Neural cell (in vitro differentiated cells): Measurements from ENCODE around the gene LAGE3. TPM values are rescaled to one million over a fixed set of nuclear protein-coding genes. Genes with fewer than 3 reads are reported as not detected.

Experiments used
- H2AFZ ChIP-seq: fragments of 200-600, 300-800 bp; sonication (generic), shearing (Covaris generic); 2 replicates; pipeline ENCODE4 v1.6.0; 2014; ENCODE audit warnings: low read depth, mild to moderate bottlenecking, antibody characterized with exemption, low read length, moderate library complexity
- H3F3A ChIP-seq: fragments of 200-600 bp; shearing (Covaris generic); 2 replicates; pipeline ENCODE4 v1.6.1; 2016; ENCODE audit warnings: mild to moderate bottlenecking, moderate library complexity, mixed read lengths, antibody characterized with exemption, low read length; ENCODE audit not compliant: insufficient read depth, poor library complexity, severe bottlenecking
- H3K27ac ChIP-seq: fragments of 200-600, 300-800 bp; sonication (generic), shearing (Covaris generic); 2 replicates; pipeline ENCODE4 v1.5.1; 2014; ENCODE audit warnings: mild to moderate bottlenecking, low read length, moderate library complexity
- H3K27me3 ChIP-seq: fragments of 300-800, 200-600 bp; sonication (generic), shearing (Covaris generic); 2 replicates; pipeline ENCODE4 v1.6.0; 2014; ENCODE audit warnings: mild to moderate bottlenecking, low read depth, low read length, moderate library complexity; ENCODE audit not compliant: insufficient read depth
- H3K36me3 ChIP-seq: fragments of 300-800, 200-600 bp; sonication (generic), shearing (Covaris generic); 2 replicates; pipeline ENCODE4 v1.5.1; 2014; ENCODE audit warnings: mild to moderate bottlenecking, antibody characterized with exemption, low read length, moderate library complexity; ENCODE audit not compliant: insufficient read depth
- H3K4me2 ChIP-seq: fragments of 300-800, 200-600 bp; sonication (generic), shearing (Covaris generic); 2 replicates; pipeline ENCODE4 v1.6.0; 2014; ENCODE audit warnings: mild to moderate bottlenecking, low read length
- H3K4me3 ChIP-seq: fragments of 300-800, 200-600 bp; sonication (generic), shearing (Covaris generic); 2 replicates; pipeline ENCODE4 v1.5.1; 2014; ENCODE audit warnings: mild to moderate bottlenecking, low read length, moderate library complexity
- H3K79me2 ChIP-seq: fragments of 200-600 bp; shearing (Covaris generic); replicated peaks from 2 replicates; pipeline ENCODE4 v1.6.0; 2014; ENCODE audit warnings: mild to moderate bottlenecking, low read length, moderate library complexity; ENCODE audit not compliant: insufficient read depth
- H3K9ac ChIP-seq: fragments of 300-800, 200-600 bp; sonication (generic), shearing (Covaris generic); 2 replicates; pipeline ENCODE4 v1.6.1; 2016; ENCODE audit warnings: mild to moderate bottlenecking, low read length, mixed read lengths
- H3K9me2 ChIP-seq: fragments of 200-600 bp; shearing (Covaris generic); 2 replicates; pipeline ENCODE4 v1.6.1; 2016; ENCODE audit warnings: mild to moderate bottlenecking, low read length, mixed read lengths; ENCODE audit not compliant: insufficient read depth
- H3K9me3 ChIP-seq: fragments of 200-600, 300-800 bp; sonication (generic), shearing (Covaris generic); 2 replicates; pipeline ENCODE4 v1.6.1; 2016; ENCODE audit warnings: mild to moderate bottlenecking, mixed run types, low read length, moderate library complexity, mixed read lengths
- H4K20me1 ChIP-seq: fragments of 200-600 bp; shearing (Covaris generic); 2 replicates; pipeline ENCODE4 v1.6.1; 2016; ENCODE audit warnings: mild to moderate bottlenecking, mixed run types; ENCODE audit not compliant: insufficient read depth
- CTCF ChIP-seq: fragments of 450-650 bp; IDR thresholded peaks from 2 replicates; pipeline ENCODE4 v1.5.1; 2014; ENCODE audit warnings: antibody characterized with exemption, mild to moderate bottlenecking, moderate library complexity; ENCODE audit not compliant: poor library complexity, severe bottlenecking
- EP300 ChIP-seq: fragments of 450-650 bp; conservative IDR thresholded peaks from 2 replicates; pipeline ENCODE4 v1.6.1; 2014; ENCODE audit warnings: antibody characterized with exemption, mild to moderate bottlenecking, moderate library complexity; ENCODE audit not compliant: poor library complexity, severe bottlenecking
- EZH2 ChIP-seq: fragments of 200-600, 300-800 bp; shearing (Covaris generic), sonication (generic); IDR thresholded peaks from 2 replicates; pipeline ENCODE4 v1.6.1; 2014; ENCODE audit warnings: antibody characterized with exemption, low read length, borderline replicate concordance, mild to moderate bottlenecking; ENCODE audit not compliant: insufficient read depth, poor library complexity, severe bottlenecking
- MXI1 ChIP-seq: fragments of 450-650 bp; conservative IDR thresholded peaks from 2 replicates; pipeline ENCODE4 v1.6.1; 2014; ENCODE audit warnings: antibody characterized with exemption, mild to moderate bottlenecking; ENCODE audit not compliant: poor library complexity, severe bottlenecking
- POLR2AphosphoS5 ChIP-seq: IDR thresholded peaks from 2 replicates; pipeline ENCODE4 v1.6.1; 2012
- RAD21 ChIP-seq: fragments of 450-650 bp; conservative IDR thresholded peaks from 2 replicates; pipeline ENCODE4 v1.6.1; 2014; ENCODE audit warnings: antibody characterized with exemption, mild to moderate bottlenecking, moderate library complexity
- REST ChIP-seq: IDR thresholded peaks from 2 replicates; pipeline ENCODE4 v1.6.1; 2012; ENCODE audit warnings: borderline replicate concordance
- SMC3 ChIP-seq: fragments of 450-650 bp; conservative IDR thresholded peaks from 2 replicates; pipeline ENCODE4 v1.6.1; 2014; ENCODE audit warnings: antibody characterized with exemption, mild to moderate bottlenecking, moderate library complexity; ENCODE audit not compliant: poor library complexity
- TAF1 ChIP-seq: IDR thresholded peaks from 2 replicates; pipeline ENCODE4 v1.6.1; 2012; ENCODE audit warnings: low read depth
- polyA plus RNA-seq: library from polyadenylated mRNA; depleted of rRNA; stranded (reverse); fragments of >200 nt; gene quantifications from 2 replicates; pipeline ENCODE4 v1.2.3, GENCODE V29; 2014

Gene LAGE3
- polyA plus RNA-seq, 1 donor from 2014 or later, result 37.3 TPM

- Histone ChIP-seq H4K20me1 (no peaks in the 10 kb centered on the region), H3K36me3 (no peaks in the 10 kb centered on the region), H3K4me3 (no peak overlapping the region), H3K27ac (no peak overlapping the region), H3K9me2 (no peaks in the 10 kb centered on the region), H2AFZ (no peak overlapping the region), H3K9me3 (no peaks in the 10 kb centered on the region), H3K27me3 (no peaks in the 10 kb centered on the region), H3F3A (no peaks in the 10 kb centered on the region), H3K4me2 (no peak overlapping the region), H3K79me2 (no peaks in the 10 kb centered on the region), H3K9ac (no peak overlapping the region)
- no peak for TF ChIP-seq MXI1
- TF ChIP-seq POLR2AphosphoS5, result no peak
- no peak for TF ChIP-seq CTCF
- no peak for TF ChIP-seq TAF1
- TF ChIP-seq EZH2, result no peak
- no peak for TF ChIP-seq EP300
- no peak for TF ChIP-seq RAD21
Observed at GRCh38 chrX:154517101-154517781, 38.2 kb upstream of the LAGE3 start.

GRCh38 chrX:154516656-154517100 is 37.6 kb upstream of the LAGE3 start:
- peak overlapping the region; percentile 81 for H3K4me3 ChIP-seq
- TF ChIP-seq EP300, result no peak
- TF ChIP-seq CTCF, result no peak
- no peak for TF ChIP-seq MXI1
- TF ChIP-seq SMC3, result no peak
- no peak for TF ChIP-seq REST
- TF ChIP-seq EZH2, result no peak
- TF ChIP-seq POLR2AphosphoS5, result no peak
- TF ChIP-seq TAF1, result no peak
- TF ChIP-seq RAD21, result no peak
- no peaks in the 10 kb centered on the region for H4K20me1 ChIP-seq
- H3F3A ChIP-seq, result no peaks in the 10 kb centered on the region
- no peak overlapping the region for H3K4me2 ChIP-seq
- no peak overlapping the region for H2AFZ ChIP-seq
- H3K9me3 ChIP-seq, result no peaks in the 10 kb centered on the region
- peak overlapping the region; percentile 49 for H3K27ac ChIP-seq
- H3K9me2 ChIP-seq, result no peaks in the 10 kb centered on the region
- H3K27me3 ChIP-seq, result no peaks in the 10 kb centered on the region
- H3K79me2 ChIP-seq, result no peaks in the 10 kb centered on the region
- no peaks in the 10 kb centered on the region for H3K36me3 ChIP-seq
- H3K9ac ChIP-seq, result peak overlapping the region; percentile 56
